ENCODE measurements around the gene TRMO. TPM values are rescaled to one million over a fixed set of nuclear protein-coding genes. Genes with fewer than 3 reads are reported as not detected.

TRMO gene
- total and polyA plus RNA-seq, 7 donors, result 7.8 to 27.8 (median 24.8) TPM

DNA sequence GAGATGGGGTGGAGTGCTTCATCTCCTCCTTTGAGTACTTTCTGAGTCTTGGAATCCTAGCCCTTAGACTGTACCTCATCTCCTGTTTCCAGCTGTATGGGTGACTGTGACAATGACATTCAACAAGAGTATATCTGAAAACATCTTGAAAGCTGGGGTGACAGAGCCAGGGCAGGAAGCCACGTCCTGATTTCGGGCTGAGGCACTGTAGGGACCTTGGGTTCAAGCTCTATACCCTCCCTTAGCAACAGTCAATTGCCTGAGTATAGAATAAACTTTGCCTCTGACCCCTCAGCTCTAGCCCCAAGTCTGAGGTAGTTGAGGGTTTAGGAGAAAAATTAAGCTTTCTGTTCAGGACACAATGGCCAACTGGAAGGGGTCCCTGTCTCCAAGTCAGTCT, 63.0 kb downstream of the TRMO start:
- H3K4me1 ChIP-seq, result peaks cover 0 to 16% (median under 1%) of the 10 kb centered on the region in 4 donors
- WGBS, 2 donors, result 49 to 61% methylated on average over 2 of the region's 2 CpGs

DNA sequence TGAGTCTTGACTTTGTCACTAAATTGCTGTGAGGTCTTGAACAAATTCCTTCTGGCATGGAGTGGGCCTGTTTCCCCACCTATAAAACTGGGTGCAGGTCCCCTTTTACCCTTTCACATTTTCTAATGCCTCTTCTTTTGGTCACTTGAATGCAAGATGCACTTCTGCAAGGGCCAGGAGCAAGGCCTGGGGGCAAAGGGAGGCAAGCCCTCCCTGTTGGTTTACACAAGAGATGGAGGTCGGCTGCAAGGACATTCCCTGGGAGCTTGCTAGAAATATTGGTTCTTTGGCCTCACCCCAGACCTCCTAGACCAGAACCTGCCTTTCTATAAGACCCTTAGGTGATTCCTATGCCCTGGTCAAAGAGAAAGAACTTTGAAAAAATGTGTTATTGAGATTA, 63.5 kb downstream of the TRMO start:
- no peak overlapping the region for H3K4me3 ChIP-seq
- TF ChIP-seq POLR2A (IDR thresholded peaks at IDR 0.05), result no peak
- TF ChIP-seq POLR2AphosphoS5 (IDR thresholded peaks at IDR 0.05), result no peak
- TF ChIP-seq, protein P1, sequence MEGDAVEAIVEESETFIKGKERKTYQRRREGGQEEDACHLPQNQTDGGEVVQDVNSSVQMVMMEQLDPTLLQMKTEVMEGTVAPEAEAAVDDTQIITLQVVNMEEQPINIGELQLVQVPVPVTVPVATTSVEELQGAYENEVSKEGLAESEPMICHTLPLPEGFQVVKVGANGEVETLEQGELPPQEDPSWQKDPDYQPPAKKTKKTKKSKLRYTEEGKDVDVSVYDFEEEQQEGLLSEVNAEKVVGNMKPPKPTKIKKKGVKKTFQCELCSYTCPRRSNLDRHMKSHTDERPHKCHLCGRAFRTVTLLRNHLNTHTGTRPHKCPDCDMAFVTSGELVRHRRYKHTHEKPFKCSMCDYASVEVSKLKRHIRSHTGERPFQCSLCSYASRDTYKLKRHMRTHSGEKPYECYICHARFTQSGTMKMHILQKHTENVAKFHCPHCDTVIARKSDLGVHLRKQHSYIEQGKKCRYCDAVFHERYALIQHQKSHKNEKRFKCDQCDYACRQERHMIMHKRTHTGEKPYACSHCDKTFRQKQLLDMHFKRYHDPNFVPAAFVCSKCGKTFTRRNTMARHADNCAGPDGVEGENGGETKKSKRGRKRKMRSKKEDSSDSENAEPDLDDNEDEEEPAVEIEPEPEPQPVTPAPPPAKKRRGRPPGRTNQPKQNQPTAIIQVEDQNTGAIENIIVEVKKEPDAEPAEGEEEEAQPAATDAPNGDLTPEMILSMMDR (IDR thresholded peaks at IDR 0.05), result no peak
- TF ChIP-seq EP300 (IDR thresholded peaks at IDR 0.05), result no peak
- no peaks in the 10 kb centered on the region for H3K36me3 ChIP-seq
- DNase-seq, result no peak
- peaks cover 44 to 99% (median 77%) of the 10 kb centered on the region in 3 donors for H3K27me3 ChIP-seq
- H3K9me3 ChIP-seq, result no peaks in the 10 kb centered on the region
- H3K4me1 ChIP-seq, result peaks cover 0 to 19% (median 5%) of the 10 kb centered on the region in 4 donors
- intact Hi-C loops (cut with DNase I), result no loop called here
- no peak overlapping the region for H3K27ac ChIP-seq
- WGBS, 2 donors, result 42 to 65% methylated on average over 1 of the region's 1 CpG

More for the DNA sequence above, 63.0 kb downstream of the TRMO start:
- peaks cover 39 to 99% (median 76%) of the 10 kb centered on the region in 3 donors for H3K27me3 ChIP-seq
- H3K9me3 ChIP-seq, result no peaks in the 10 kb centered on the region
- TF ChIP-seq, protein P1 (IDR thresholded peaks at IDR 0.05), result no peak
- no peak for TF ChIP-seq POLR2A (IDR thresholded peaks at IDR 0.05)
- TF ChIP-seq POLR2AphosphoS5 (IDR thresholded peaks at IDR 0.05), result no peak
- no peak for TF ChIP-seq EP300 (IDR thresholded peaks at IDR 0.05)
- H3K36me3 ChIP-seq, result no peaks in the 10 kb centered on the region
- no peak overlapping the region for H3K4me3 ChIP-seq
- no peak overlapping the region for H3K27ac ChIP-seq
- intact Hi-C loops (cut with DNase I), result no loop called here
- DNase-seq, result no peak

DNA sequence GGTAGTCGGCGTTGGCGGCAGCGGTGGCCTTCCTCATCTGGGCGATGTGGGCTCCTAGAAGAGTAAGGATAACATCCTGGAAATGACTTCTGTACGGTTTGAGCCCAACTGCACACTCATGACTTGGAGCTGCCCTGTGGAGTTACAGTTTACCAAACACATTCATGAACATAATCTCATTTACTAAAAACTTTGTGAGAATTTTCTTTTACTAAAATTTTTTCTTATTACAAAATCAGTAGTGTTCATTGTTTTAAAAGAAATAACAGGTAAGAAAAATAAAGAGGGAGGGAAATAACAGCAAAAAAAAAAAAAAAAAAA, 63.9 kb downstream of the TRMO start:
- H3K36me3 ChIP-seq, result no peaks in the 10 kb centered on the region
- no peak overlapping the region for H3K27ac ChIP-seq
- DNase-seq, result no peak
- intact Hi-C loops (cut with DNase I), result no loop called here
- H3K27me3 ChIP-seq, result peaks cover 49 to 99% (median 82%) of the 10 kb centered on the region in 3 donors
- TF ChIP-seq POLR2AphosphoS5 (IDR thresholded peaks at IDR 0.05), result no peak
- TF ChIP-seq EP300 (IDR thresholded peaks at IDR 0.05), result no peak
- TF ChIP-seq POLR2A (IDR thresholded peaks at IDR 0.05), result no peak
- TF ChIP-seq, protein P1 (IDR thresholded peaks at IDR 0.05), result no peak
- peaks cover 0 to 24% (median 10%) of the 10 kb centered on the region in 4 donors for H3K4me1 ChIP-seq
- no peaks in the 10 kb centered on the region for H3K9me3 ChIP-seq
- no peak overlapping the region for H3K4me3 ChIP-seq
- 5 to 34% methylated on average over 6 of the region's 6 CpGs for WGBS, 2 donors

DNA sequence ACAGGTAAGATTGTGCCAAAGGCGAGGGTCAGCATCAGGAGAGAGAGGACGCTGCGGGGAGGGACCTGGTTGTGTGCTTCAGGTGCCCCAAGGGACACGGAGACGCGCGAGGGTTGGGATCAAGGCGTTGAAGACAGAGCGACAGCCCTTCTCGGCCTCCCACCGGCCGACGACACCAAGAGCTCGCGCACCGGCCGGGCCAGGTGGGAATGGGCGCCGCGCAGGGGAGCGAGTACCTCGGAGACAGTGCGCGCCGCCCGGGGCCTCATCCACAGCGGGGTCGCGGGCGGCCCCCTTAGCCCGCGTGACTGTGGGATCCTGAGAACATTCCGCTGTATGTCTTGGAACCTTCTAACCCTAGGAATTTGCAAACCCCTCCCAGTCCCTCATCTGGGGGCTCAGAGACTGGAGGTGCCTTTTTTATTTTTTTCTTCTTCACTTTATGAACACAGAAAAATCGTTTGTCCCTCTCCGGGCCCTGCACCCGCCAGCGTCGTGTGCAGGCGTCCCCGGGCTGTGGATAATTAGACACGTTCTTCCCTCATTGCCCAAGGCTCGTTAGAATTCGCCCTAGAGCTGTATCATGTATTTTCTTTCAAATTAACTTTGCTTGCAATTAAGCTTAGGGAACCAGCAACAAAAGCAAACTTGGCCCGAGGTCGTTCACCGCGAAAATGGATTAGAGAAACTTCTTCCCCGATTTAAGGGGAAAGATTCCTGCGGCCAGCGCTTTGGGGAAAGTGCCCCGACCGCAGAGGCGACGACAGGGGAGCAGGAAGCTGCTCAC, 64.5 kb downstream of the TRMO start:
- no peak for DNase-seq
- intact Hi-C loops (cut with DNase I), result no loop called here
- H3K4me1 ChIP-seq, result peaks cover 0 to 29% (median 15%) of the 10 kb centered on the region in 4 donors
- H3K27ac ChIP-seq, result no peak overlapping the region
- H3K9me3 ChIP-seq, result no peaks in the 10 kb centered on the region
- WGBS, 2 donors, result 4 to 16% methylated on average over 54 of the region's 54 CpGs
- peaks cover 55 to 99% (median 87%) of the 10 kb centered on the region in 3 donors for H3K27me3 ChIP-seq
- H3K4me3 ChIP-seq, result no peak overlapping the region
- TF ChIP-seq POLR2A (IDR thresholded peaks at IDR 0.05) (no peak), EP300 (IDR thresholded peaks at IDR 0.05) (no peak), POLR2AphosphoS5 (IDR thresholded peaks at IDR 0.05) (no peak)
- TF ChIP-seq, protein P1 (IDR thresholded peaks at IDR 0.05), result no peak
- H3K36me3 ChIP-seq, result no peaks in the 10 kb centered on the region
